HG02943 (cell line): ENCODE results near the gene TBC1D20.
"Not testable (repeated sequence)": the region's sequence is repeated elsewhere in the genome, so short reads cannot be mapped to it uniquely, and the experiment has no call there.

Experiments used
- ATAC-seq: cut with Tn5 transposase; IDR thresholded peaks from one replicate; pipeline ENCODE4 v1.9.1; 2021; ENCODE audit warnings: mild to moderate bottlenecking, low read depth, moderate library complexity; ENCODE audit not compliant: unreplicated experiment

The TBC1D20 gene

GRCh38 chr20:402898-403581, 59.3 kb downstream of the TBC1D20 start:
- no peak for ATAC-seq

DNA sequence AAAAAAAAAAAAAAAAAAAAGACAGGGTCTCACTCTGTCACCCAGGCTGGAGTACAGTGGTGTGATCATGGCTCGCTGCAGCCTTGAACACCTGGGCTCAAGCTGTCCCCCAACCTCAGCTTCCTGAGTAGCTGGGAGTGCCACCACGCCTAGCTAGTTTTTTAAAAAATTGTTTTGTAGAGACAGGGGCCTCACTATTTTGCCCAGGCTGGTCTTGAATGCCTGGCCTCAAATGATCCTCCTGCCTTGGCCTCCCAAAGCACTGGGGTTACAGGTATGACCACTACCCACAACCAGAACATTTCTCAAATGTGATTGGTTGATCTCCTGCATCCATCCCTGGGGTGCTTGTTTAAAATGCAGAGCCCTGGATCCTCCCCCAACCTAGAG, 59.8 kb downstream of the TBC1D20 start:
- no peak for ATAC-seq

DNA sequence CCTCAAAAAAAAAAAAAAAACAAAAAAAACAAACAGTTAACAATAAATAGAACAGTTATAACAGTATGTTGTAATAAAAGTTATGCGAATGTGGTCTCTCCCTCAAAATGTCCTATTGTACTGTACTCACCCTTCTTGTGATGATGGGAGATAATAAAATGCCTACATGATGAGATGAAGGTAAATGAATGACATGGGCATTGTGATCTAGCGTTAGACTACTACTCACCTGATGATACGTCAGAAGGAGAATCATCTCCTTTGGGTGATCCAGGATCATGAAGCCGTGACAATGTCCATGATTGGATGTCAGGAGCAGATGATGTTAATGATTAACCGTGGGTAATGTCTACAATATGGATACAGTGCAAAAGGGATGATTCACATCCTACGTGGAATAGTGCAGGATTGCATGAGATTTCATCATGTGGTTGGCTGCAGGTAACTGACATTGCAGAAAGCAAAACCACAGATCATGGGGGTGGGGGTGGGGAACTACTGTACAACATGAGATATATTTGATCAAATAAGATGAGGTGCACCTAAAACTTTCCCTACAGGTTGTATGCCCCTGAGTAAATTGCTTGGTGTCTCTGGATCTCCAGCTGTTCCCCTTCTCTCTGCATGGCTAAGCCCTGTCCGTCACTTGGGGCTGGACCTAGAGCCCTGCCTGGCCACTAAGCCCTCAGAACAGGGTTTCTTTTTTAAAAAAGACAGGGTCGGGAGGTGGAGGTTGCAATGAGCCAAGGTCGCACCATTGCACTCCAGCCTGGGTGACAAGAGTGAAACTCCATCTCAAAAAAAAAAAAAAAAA, 60.4 kb downstream of the TBC1D20 start:
- ATAC-seq = no peak

DNA sequence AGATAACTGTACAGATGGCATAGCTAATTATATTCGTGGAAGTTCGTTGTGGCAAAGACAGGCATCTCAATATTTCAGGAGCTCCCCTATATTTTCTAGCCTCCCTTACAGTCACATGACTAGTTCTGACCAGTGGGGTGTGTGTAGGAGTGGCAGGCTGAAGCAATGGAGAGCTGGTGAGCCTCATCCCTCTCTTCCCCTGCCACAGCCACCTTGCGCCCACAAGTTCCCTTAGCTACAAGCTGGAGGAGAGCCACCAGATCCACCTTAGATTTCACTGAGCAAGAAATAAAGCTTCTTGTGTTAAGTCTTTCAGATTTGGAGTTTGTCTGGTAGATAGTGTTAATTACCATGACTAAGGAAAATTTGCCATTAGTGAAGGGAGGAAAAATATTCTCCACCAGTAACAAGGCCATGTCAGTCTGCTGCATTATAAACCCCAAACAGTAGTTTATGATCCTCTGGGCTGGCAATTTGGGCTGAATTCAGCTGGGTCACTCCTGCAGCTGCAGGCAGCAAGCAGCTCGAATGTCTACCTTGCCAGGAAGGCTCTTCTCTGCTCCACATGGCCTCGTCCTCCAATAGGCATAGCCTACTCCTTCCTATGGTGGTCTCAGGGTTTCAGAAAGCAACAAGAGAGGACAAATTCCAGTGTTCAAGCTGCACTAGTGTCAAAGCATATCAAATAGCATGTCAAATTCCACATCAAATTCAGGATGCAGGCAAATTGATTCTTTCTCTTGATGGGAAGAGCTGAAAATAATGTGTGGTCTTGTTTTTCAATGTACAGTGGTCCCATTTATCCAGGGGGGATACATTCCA, 61.7 kb downstream of the TBC1D20 start:
- no peak for ATAC-seq

DNA sequence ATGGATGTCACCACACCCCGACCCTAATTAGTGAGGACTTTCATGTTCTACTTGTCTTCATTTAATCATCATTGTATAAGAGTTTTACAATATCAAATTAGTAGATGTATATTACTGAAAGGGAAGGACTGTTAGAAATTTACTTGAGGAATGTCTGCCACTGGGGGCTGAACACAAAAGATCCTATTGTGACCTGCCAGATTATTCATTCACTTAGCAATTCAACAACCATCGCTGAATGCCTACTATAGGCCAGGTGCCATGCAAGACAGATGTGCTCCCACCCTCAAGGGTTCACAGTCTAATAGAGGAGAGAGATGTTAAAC, 62.2 kb downstream of the TBC1D20 start:
- no peak for ATAC-seq

DNA sequence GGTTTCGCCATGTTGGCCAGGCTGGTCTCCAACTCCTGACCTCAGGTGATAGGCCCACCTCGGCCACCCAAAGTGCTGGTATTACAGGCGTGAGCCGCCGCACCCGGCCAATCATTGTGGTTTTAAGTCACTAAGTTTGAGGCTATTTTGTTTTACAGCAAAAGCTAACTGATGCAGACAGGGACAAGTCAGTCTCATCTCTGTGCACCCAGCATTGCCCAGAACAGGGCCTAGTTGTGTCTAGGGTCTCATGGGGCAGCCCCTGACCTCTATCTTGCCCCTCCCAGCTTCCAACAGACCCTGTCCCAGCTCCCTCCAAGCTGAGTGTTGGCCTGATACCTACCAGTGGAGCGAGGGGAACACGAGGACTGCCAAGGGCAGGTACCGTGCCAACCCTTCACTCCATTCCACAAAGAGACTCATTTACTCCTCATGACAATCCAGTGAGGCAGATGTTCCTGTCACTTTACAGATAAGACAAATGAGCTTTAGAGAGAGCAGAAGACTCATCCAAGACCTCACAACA, 63.1 kb downstream of the TBC1D20 start:
- no peak for ATAC-seq

DNA sequence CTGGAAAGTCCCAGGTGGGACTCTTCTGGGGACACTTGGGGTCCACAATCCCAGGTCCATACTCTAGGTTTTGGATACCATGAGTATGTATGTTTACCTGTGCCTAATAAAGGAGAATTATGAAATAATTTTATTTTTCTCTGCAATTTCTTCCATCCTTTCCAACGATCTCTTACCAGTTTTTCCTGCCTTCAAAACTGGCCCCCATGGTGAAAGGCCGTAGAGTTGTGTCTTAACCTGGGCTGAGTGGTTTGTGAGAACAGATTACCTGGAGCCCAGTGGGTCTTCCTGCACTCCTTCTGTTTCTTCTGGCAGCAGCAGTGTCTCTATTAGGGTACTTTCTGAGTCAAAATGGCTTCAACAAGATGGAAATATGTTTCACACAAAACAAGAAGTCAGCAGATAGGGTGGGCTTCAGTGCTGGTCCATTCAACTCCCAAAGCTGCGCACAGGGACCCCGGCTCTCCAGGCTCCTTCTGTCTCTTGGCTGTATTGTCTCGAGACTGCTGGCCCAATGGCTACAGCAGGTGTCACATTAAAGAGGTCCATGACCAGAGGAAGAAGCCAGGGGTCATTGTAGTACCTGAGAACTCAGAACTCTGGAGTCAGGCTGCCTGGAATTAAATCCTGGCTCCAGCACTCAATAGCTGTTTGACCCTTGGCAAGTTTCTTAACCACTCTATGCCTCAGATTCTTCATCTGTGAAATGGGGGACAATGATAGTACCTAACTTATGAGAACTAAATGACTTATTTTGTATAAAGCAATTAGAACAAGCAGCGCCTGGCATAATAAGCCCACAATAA, 64.7 kb downstream of the TBC1D20 start:
- no peak for ATAC-seq

DNA sequence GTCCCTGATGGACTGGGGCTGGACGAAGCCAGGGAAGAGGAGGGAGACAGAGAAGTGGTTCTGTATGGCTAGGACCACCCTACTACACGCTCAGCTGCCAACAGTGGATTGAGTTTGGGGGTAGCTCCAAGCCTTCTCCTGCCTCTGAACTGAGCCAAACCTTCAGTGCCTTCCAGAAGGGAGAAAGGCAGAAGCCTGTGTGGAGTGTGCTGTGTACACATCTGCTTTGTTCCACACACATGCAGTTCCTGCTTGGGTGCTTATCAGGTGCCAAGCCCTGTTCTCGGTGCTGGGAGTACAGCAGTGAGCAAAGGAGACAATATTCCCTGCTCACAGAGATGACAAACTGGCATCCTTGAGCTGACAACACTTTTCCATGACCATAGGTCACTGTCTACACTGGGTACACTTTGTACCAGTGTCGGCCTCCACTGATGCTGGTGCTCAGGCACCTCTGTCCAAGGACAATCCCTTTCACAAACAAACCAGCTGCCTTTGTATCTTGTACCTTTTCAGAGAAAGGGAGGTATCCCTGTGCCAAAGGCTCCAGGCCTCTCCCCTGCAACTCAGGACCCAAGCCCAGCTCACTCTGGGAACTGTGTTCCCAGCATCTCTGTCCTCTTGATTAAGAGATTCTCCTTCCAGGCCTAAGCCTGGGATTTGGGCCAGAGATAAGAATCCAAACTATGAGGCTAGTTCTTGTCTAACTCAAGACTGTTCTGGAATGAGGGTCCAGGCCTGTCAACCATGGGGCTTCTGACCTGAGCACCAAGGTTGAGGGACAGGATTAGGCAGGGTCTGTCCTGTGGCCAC, 65.5 kb downstream of the TBC1D20 start:
- no peak for ATAC-seq

- no peak for ATAC-seq
Measured at GRCh38 chr20:396252-396618, 66.1 kb downstream of the TBC1D20 start.

DNA sequence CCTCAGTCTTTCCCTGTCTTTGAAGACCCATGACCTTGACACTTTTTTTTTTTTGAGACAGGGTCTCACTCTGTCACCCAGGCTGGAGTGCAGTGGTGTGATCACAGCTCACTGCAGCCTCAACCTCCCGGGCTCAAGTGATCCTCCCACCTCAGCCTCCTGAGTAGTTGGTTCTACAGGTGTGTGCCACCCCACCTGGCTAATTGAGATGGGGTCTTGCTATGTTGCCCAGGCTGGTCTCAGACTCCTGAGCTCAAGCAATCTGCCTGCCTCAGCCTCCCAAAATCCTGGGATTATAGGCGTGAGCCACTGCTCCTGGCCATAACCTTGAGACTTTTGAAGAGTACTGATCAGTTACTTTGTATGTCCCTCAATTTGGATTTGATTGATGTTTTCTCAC, 69.0 kb downstream of the TBC1D20 start:
- ATAC-seq = not testable (repeated sequence)

DNA sequence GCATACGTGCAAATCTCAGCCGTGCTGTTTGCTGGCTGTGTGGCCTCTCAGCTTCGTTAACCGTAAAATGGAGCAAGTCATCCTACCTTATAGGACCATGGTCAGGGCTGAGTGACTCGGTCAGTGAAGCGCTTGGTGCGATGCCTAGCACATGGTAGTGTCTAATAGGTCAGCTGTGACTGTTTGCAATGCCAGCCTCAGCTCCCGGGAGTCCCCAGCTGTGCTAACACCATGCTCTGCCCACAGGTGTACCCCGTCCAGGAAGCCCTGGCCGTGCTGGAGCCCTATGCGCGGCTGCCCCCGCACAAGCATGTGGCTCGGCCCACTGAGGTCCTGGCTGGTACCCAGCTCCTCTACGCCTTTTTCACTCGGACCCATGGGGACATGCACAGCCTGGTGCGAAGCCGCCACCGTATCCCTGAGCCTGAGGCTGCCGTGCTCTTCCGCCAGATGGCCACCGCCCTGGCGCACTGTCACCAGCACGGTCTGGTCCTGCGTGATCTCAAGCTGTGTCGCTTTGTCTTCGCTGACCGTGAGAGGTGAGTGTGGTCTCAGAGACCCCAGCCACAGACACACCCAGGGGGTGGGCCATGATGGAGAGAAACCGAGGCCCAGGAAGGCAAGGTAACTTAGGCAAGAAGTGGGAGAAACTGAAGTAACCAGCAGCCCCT, 71.2 kb downstream of the TBC1D20 start:
- no peak for ATAC-seq

GRCh38 chr20:389220-389619, 73.1 kb downstream of the TBC1D20 start:
- no peak for ATAC-seq

GRCh38 chr20:388034-388994, 74.0 kb downstream of the TBC1D20 start:
- no peak for ATAC-seq

DNA sequence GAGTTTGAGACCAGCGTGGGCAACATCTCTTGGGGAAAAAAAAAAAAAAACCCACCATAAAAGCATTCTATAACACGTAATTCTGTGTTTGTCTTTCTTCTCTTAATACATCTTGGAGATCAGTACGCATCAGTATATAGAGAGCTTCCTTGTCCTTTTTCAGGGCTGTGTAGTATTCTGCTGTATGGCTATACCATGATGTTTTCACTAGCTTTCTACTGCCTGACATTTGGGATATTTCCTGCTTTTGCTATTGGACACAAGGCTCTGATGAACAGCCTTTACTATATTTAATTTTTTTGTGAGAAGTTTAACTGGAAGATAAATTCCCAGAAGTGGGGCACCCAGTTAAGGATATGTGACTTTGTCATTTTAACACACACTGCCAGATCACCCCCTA, 74.8 kb downstream of the TBC1D20 start:
- ATAC-seq = no peak

- ATAC-seq = not testable (repeated sequence)
Measured at GRCh38 chr20:386634-387033, 75.7 kb downstream of the TBC1D20 start.
